PC-9 (cell line): Measurements from ENCODE around the gene SYDE1. TPM values are rescaled to one million over a fixed set of nuclear protein-coding genes. Genes with fewer than 3 reads are reported as not detected.
A peak's percentile ranks its signal among the peaks of the same experiment; 100 is the strongest.

ENCODE experiments used
- BruUV-seq: library from RNA; stranded (reverse); fragments of 400-500 nt; replicated peaks from 2 replicates; lab custom pipeline; 2021; lab: Mats Ljungman, UMichigan
- CTCF ChIA-PET: fragments of 300-600 bp; sonication (Branson Sonifier 250); formaldehyde crosslinking; loops from one replicate; lab custom pipeline; 2022; ENCODE audit warnings: antibody characterized with exemption; lab: Charles Lee
- POLR2A ChIA-PET: fragments of 300-600 bp; sonication (Branson Sonifier 250); formaldehyde crosslinking; loops from one replicate; lab custom pipeline; 2022; ENCODE audit warnings: antibody characterized with exemption; ENCODE audit not compliant: unreplicated experiment; lab: Charles Lee
- DNase-seq, 2 experiments: peaks; one replicate each; pipeline versions ENCODE4 v3.0.0 to v3.0.0-alpha.2; 2015 to 2022; ENCODE audit warnings: mixed read lengths in 1 of 2
- H2AFZ ChIP-seq: fragments of 200-600 bp; sonication (generic); 2 replicates; pipeline ENCODE4 v1.8.1; 2017; ENCODE audit warnings: antibody characterized with exemption
- H3F3A ChIP-seq: fragments of 200-600 bp; sonication (generic); 2 replicates; pipeline ENCODE4 v1.8.1; 2017; ENCODE audit warnings: antibody characterized with exemption, mild to moderate bottlenecking, low read depth; ENCODE audit not compliant: insufficient read depth
- H3K27ac ChIP-seq: fragments of 200-600 bp; sonication (generic); 2 replicates; pipeline ENCODE4 v1.6.1; 2016; ENCODE audit warnings: mixed run types
- H3K27me3 ChIP-seq: fragments of 200-600 bp; sonication (generic); 2 replicates; pipeline ENCODE4 v1.6.1; 2016; ENCODE audit warnings: low read depth, mixed run types; ENCODE audit not compliant: insufficient read depth
- H3K36me3 ChIP-seq: fragments of 200-600 bp; sonication (generic); 2 replicates; pipeline ENCODE4 v1.6.1; 2016; ENCODE audit warnings: low read depth, mixed run types
- H3K4me1 ChIP-seq: fragments of 200-600 bp; sonication (generic); replicated peaks from 2 replicates; pipeline ENCODE4 v1.6.1; 2016; ENCODE audit warnings: mixed run types; ENCODE audit not compliant: insufficient read depth
- H3K4me2 ChIP-seq: fragments of 200-600 bp; sonication (generic); 2 replicates; pipeline ENCODE4 v1.6.1; 2017; ENCODE audit warnings: mixed run types
- H3K4me3 ChIP-seq: fragments of 200-600 bp; sonication (generic); 2 replicates; pipeline ENCODE4 v1.6.1; 2016; ENCODE audit warnings: mixed run types
- H3K79me2 ChIP-seq: fragments of 200-600 bp; sonication (generic); 2 replicates; pipeline ENCODE4 v1.6.1; 2017; ENCODE audit warnings: low read depth, mixed run types
- H3K9me2 ChIP-seq: fragments of 200-600 bp; sonication (generic); 2 replicates; pipeline ENCODE4 v1.8.1; 2017; ENCODE audit warnings: mild to moderate bottlenecking; ENCODE audit not compliant: insufficient read depth
- H3K9me3 ChIP-seq: fragments of 200-600 bp; sonication (generic); 2 replicates; pipeline ENCODE4 v1.8.1; 2016; ENCODE audit warnings: low read depth; ENCODE audit not compliant: insufficient read depth
- H4K20me1 ChIP-seq: fragments of 200-600 bp; sonication (generic); 2 replicates; pipeline ENCODE4 v1.8.1; 2017; ENCODE audit not compliant: insufficient read depth
- EZH2 ChIP-seq: fragments of 200-600 bp; sonication (generic); IDR thresholded peaks from 2 replicates; pipeline ENCODE4 v1.8.0; 2017; ENCODE audit warnings: antibody characterized with exemption, low read depth
- intact Hi-C: fragments of 100-400 bp; cut with micrococcal nuclease; formaldehyde crosslinking; loops from one replicate; pipeline ENCODE4 v1.10.0; 2022; ENCODE audit not compliant: unreplicated experiment
- total RNA-seq: library from RNA; stranded (reverse); gene quantifications from 2 replicates; pipeline ENCODE4 v1.2.3, GENCODE V29; 2021
- TF ChIP-seq, protein P1 (sequence below): fragments of 200-600 bp; sonication (generic); conservative IDR thresholded peaks from 2 replicates; pipeline ENCODE4 v1.6.1; 2017; ENCODE audit warnings: mixed run types, antibody characterized with exemption, mild to moderate bottlenecking, moderate library complexity

Gene SYDE1
- total RNA-seq, 1 experiment from 2014 or later: 2.7 TPM

DNA sequence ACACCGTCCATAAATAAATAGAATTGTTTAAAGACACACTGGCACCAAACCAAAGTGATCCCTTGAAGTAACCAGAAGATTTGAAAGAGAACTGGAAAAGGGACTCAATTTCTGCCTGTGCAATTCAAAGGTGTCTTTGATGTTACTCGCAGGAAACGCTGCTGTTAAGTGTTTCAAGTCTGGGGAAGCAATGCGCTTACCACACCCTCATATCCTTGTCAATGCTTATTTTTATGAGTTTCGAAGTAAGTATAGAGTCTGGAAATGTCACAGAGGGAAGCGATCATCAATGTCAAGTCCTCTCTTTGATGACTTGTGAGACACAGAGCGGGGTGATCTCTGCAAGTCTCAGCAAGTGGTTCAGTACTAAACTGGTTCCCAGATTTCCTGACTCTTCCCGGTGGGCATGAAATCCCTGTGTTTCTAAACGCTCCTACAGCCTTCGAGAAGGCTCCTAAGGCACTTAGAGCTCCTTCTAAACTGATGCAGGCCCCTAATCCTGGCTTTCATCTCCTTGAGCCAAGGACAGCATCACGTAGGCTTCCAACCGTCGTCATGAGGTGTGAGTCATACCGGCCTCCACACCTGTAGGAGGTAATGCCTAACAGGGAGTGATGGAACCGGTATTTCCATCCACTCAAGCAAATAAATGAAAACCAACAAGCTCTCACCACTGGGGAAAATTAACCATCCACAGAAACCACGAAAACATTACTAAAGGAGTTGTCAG, 22.8 kb downstream of the SYDE1 start:
- H4K20me1 ChIP-seq: no peaks in the 10 kb centered on the region
- ChIA-PET POLR2A (interaction anchor here (0.5 to 0.6 kb wide), 2 partner anchors 18 to 1589 kb away, joined by 3 to 9 read pairs; no protein-coding TSS in a partner anchor), CTCF (interaction anchor here (1.2 kb wide), 1 partner anchor 29 kb away, joined by 5 read pairs; no protein-coding TSS in a partner anchor)
- no TSS peak for BruUV-seq
- DNase-seq: peak; percentile 61 to 93
- peaks cover 30% of the 10 kb centered on the region for H3K4me1 ChIP-seq
- TF ChIP-seq, protein P1, sequence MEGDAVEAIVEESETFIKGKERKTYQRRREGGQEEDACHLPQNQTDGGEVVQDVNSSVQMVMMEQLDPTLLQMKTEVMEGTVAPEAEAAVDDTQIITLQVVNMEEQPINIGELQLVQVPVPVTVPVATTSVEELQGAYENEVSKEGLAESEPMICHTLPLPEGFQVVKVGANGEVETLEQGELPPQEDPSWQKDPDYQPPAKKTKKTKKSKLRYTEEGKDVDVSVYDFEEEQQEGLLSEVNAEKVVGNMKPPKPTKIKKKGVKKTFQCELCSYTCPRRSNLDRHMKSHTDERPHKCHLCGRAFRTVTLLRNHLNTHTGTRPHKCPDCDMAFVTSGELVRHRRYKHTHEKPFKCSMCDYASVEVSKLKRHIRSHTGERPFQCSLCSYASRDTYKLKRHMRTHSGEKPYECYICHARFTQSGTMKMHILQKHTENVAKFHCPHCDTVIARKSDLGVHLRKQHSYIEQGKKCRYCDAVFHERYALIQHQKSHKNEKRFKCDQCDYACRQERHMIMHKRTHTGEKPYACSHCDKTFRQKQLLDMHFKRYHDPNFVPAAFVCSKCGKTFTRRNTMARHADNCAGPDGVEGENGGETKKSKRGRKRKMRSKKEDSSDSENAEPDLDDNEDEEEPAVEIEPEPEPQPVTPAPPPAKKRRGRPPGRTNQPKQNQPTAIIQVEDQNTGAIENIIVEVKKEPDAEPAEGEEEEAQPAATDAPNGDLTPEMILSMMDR: no peak
- no peak for TF ChIP-seq EZH2
- H3K9me2 ChIP-seq: no peaks in the 10 kb centered on the region
- H3K27me3 ChIP-seq: no peaks in the 10 kb centered on the region
- H3K27ac ChIP-seq: 0 out of 2 replicates have a peak overlapping the region, but pooled peaks have one; percentile 11
- peak overlapping the region; percentile 46 for H3K4me2 ChIP-seq
- H2AFZ ChIP-seq: no peak overlapping the region
- no peaks in the 10 kb centered on the region for H3K36me3 ChIP-seq
- H3K9me3 ChIP-seq: no peaks in the 10 kb centered on the region
- peaks cover 34% of the 10 kb centered on the region for H3F3A ChIP-seq
- peaks cover 2% of the 10 kb centered on the region for H3K79me2 ChIP-seq
- no peak overlapping the region for H3K4me3 ChIP-seq
- intact Hi-C loops: no loop called here

DNA sequence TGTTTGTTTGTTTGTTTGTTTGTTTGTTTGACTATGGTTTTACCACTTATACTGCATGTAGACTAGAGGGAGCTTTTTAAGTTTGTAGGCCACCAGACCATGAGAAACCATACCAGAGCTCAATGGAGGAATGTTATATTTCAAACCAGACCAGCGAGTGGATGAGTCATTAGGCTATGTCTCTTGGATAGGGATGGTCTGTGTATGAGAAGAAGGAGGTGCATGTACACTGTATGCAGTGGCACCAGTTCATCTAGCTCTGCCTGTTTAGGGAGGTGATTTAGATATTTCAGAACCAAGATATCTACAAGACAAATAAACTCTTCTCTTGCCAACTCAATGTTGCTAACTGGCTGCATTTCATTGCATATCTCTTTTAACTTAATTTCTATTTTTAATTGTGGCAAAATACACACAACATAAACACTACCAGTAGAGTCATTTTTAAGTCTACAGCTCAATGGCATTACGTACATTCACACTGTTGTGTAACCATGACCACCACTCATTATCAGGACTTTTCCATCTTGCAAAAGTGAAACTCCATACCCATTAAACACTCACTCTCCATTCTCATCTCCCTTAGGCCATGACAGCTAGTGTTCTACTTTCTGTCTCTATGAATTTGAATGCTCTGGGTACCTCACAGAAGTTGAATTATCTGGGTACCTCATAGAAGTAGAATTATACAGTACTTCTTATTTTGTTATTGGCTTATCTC, 29.2 kb downstream of the SYDE1 start:
- H3K36me3 ChIP-seq: no peaks in the 10 kb centered on the region
- H3K9me3 ChIP-seq: peaks cover 7% of the 10 kb centered on the region; the same call in 1 of the 2 replicates
- CTCF ChIA-PET: interaction anchor here (0.6 to 0.7 kb wide), 5 partner anchors 35 to 894 kb away, joined by 3 to 5 read pairs (median 4); partner anchors contain the start of gene ZNF333
- no TSS peak for BruUV-seq
- POLR2A ChIA-PET: interaction anchor here (0.6 kb wide), 2 partner anchors 10 to 113 kb away, joined by 3 to 4 read pairs; no protein-coding TSS in a partner anchor
- no peaks in the 10 kb centered on the region for H3K79me2 ChIP-seq
- peaks cover 27% of the 10 kb centered on the region for H3K4me1 ChIP-seq
- intact Hi-C loops: no loop called here
- TF ChIP-seq, protein P1: no peak
- TF ChIP-seq EZH2: no peak
- H2AFZ ChIP-seq: no peak overlapping the region
- peak overlapping the region; percentile 63 for H3K4me2 ChIP-seq
- H3K9me2 ChIP-seq: no peaks in the 10 kb centered on the region
- H3K27ac ChIP-seq: peak overlapping the region; percentile 58
- H3K27me3 ChIP-seq: no peaks in the 10 kb centered on the region
- no peaks in the 10 kb centered on the region for H4K20me1 ChIP-seq
- DNase-seq: peak; percentile 52 to 97
- no peak overlapping the region for H3K4me3 ChIP-seq
- peaks cover 21% of the 10 kb centered on the region for H3F3A ChIP-seq

DNA sequence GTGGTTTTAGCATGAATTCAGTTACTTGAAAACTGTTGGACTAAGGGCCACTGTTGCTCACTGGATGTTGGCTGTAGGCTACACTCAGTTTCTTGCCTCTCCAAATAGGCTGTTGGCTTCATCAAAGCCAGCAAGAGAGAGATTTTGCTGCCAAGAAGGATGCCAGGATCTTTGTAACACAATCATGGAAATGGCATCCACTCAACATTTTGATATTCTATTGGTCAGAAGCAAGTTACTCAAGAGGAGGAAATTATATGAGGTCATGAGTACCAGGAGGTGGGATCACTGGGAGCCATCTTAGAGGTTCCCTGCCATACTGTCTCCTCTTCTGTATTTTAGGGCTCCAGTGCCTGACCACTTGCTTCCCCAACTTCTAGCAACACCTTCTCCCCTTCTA, 30.6 kb downstream of the SYDE1 start:
- Histone ChIP-seq H3K9me3 (peaks cover 7% of the 10 kb centered on the region; the same call in 1 of the 2 replicates), H2AFZ (no peak overlapping the region), H3K27me3 (no peaks in the 10 kb centered on the region), H3K4me1 (peaks cover 27% of the 10 kb centered on the region), H3K9me2 (no peaks in the 10 kb centered on the region), H3K36me3 (no peaks in the 10 kb centered on the region), H3K4me3 (no peak overlapping the region), H3F3A (peaks cover 21% of the 10 kb centered on the region), H4K20me1 (no peaks in the 10 kb centered on the region), H3K4me2 (no peak overlapping the region), H3K79me2 (no peaks in the 10 kb centered on the region), H3K27ac (no peak overlapping the region)
- intact Hi-C loops: no loop called here
- DNase-seq: no peak
- no TSS peak for BruUV-seq
- ChIA-PET CTCF (no interaction called here), POLR2A (no interaction called here)
- TF ChIP-seq, protein P1: no peak
- TF ChIP-seq EZH2: no peak
